Kidney (tissue), 14 donors: ENCODE results near the gene IST1. TPM values are rescaled to one million over a fixed set of nuclear protein-coding genes. Genes with fewer than 3 reads are reported as not detected.

Experiments
- DNase-seq, 5 donors: peaks; one replicate each; pipeline ENCODE4 v3.0.0-alpha.2; 2013 to 2020
- FAIRE-seq: peaks from 2 replicates; lab custom pipeline; 2012; peaks lifted over from hg19 to GRCh38; lab: Jason Lieb, UNC
- H3K27ac ChIP-seq, 2 donors: one replicate each; pipeline ENCODE4 v1.7.0; 2013; ENCODE audit warnings: low read depth in 2 of 2, low read length in 2 of 2, inconsistent platforms in 1 of 2
- H3K27me3 ChIP-seq: one replicate; pipeline ENCODE4 v1.7.1; 2013; ENCODE audit warnings: low read length, inconsistent platforms; ENCODE audit not compliant: control insufficient read depth, insufficient read depth
- H3K36me3 ChIP-seq, 3 donors: one replicate each; pipeline versions ENCODE4 v1.7.0 to v1.7.1; 2013; ENCODE audit warnings: low read length in 3 of 3, control low read depth in 1 of 3, inconsistent platforms in 1 of 3; ENCODE audit not compliant: insufficient read depth in 3 of 3, control insufficient read depth in 2 of 3
- H3K4me1 ChIP-seq, 3 donors: one replicate each; pipeline versions ENCODE4 v1.7.0 to v1.7.1; 2013; ENCODE audit warnings: low read length in 3 of 3, inconsistent platforms in 1 of 3, low read depth in 1 of 3; ENCODE audit not compliant: control insufficient read depth in 2 of 3, insufficient read depth in 2 of 3
- H3K4me3 ChIP-seq, 3 donors: one replicate each; pipeline versions ENCODE4 v1.7.0 to v1.8.1; 2013; ENCODE audit warnings: low read length in 3 of 3, control low read depth in 1 of 3, inconsistent platforms in 1 of 3
- H3K9ac ChIP-seq, 3 donors: one replicate each; pipeline versions ENCODE4 v1.7.0 to v1.7.1; 2013; ENCODE audit warnings: low read length in 3 of 3, control low read depth in 1 of 3, inconsistent platforms in 1 of 3
- H3K9me3 ChIP-seq, 3 donors: one replicate each; pipeline versions ENCODE4 v1.7.0 to v1.7.1; 2013; ENCODE audit warnings: low read length in 3 of 3, control low read depth in 1 of 3, inconsistent platforms in 1 of 3; ENCODE audit not compliant: control insufficient read depth in 2 of 3, insufficient read depth in 1 of 3
- CTCF ChIP-seq: IDR thresholded peaks from 3 replicates; pipeline ENCODE4 v1.5.1; 2012; ENCODE audit warnings: mild to moderate bottlenecking, moderate library complexity, borderline replicate concordance; ENCODE audit not compliant: insufficient read depth; ENCODE audit errors: extremely low read depth
- intact Hi-C: fragments of 100-400 bp; cut with DNase I; formaldehyde crosslinking; loops from one replicate; pipeline ENCODE4 v1.11.1; 2022
- polyA plus RNA-seq: library from polyadenylated mRNA; stranded (reverse); fragments of 350-450 nt; fragmentation: Illumina TruSeq; extraction: RNeasy Lipid Tissue Mini Kit (QIAGEN cat#74804); gene quantifications from one replicate; pipeline ENCODE4 v1.2.3, GENCODE V29; 2014; ENCODE audit warnings: low read depth, low replicate concordance; ENCODE audit not compliant: insufficient read depth
- total RNA-seq: library from RNA; stranded (reverse); fragmentation: NEBNext Ultra II Directional; extraction: Animal tissue kit (Norgen Biotek cat#: 25700); gene quantifications from one replicate; pipeline ENCODE4 v1.2.1, GENCODE V29; 2021
- donor health status: control.
- donor health status: control.
- donor health status: control.
- donor health status: control.
- donor health status: control.
- donor health status: DM: yes; HTN: yes; CAD: no.
- donor health status: Normal renal cell carcinoma (clear cell type).

IST1 gene
- total and polyA plus RNA-seq, 2 donors from 2014 or later: 138 to 220 TPM

DNA sequence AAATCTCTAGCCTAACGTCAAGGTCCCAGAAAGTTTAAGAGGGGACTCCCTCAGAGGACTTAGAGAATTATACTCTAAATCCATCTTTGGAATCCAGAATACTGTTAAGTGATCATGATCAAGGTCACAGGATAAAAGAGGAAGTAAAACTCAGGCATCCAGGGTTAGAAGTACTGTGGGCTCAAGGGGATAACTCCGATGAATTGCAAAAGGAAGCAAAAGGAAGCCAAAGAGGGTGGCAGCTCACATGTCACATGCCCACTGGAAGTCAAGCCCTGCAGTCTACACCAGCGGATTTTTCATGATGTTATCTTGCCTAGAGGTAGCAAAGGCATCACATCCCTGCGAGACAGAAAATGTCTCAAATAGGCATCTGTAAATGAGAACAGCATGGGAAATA, 15.2 kb upstream of the IST1 start:
- intact Hi-C loops: no loop called here
- Histone ChIP-seq H3K36me3 (peaks cover 4 to 21% (median 15%) of the 10 kb centered on the region in 3 donors), H3K4me1 (peaks cover 0 to 13% (median 0%) of the 10 kb centered on the region in 3 donors), H3K27me3 (no peaks in the 10 kb centered on the region), H3K27ac (no peak overlapping the region), H3K4me3 (no peak overlapping the region), H3K9ac (no peak overlapping the region), H3K9me3 (no peaks in the 10 kb centered on the region)
- FAIRE-seq (no peak), DNase-seq (no peak)
- no peak for TF ChIP-seq CTCF

- FAIRE-seq (peak; percentile 44), DNase-seq (peak in 4 of 5 donors; percentile 75 to 90 (median 82))
- Histone ChIP-seq H3K4me3 (peak overlapping the region; percentile 66 to 86 (median 67)), H3K36me3 (peaks cover 2 to 13% (median 13%) of the 10 kb centered on the region in 3 donors), H3K27ac (peak overlapping the region; percentile 76 to 89), H3K4me1 (peaks cover 0 to 13% (median 0%) of the 10 kb centered on the region in 3 donors), H3K9ac (peak overlapping the region; percentile 4 to 37 (median 7)), H3K9me3 (no peaks in the 10 kb centered on the region), H3K27me3 (no peaks in the 10 kb centered on the region)
- peak; percentile 90 for TF ChIP-seq CTCF
- intact Hi-C loops: no loop called here
These were observed 12.7 kb upstream of the IST1 start for GRCh38 chr16:71882505-71883167.

DNA sequence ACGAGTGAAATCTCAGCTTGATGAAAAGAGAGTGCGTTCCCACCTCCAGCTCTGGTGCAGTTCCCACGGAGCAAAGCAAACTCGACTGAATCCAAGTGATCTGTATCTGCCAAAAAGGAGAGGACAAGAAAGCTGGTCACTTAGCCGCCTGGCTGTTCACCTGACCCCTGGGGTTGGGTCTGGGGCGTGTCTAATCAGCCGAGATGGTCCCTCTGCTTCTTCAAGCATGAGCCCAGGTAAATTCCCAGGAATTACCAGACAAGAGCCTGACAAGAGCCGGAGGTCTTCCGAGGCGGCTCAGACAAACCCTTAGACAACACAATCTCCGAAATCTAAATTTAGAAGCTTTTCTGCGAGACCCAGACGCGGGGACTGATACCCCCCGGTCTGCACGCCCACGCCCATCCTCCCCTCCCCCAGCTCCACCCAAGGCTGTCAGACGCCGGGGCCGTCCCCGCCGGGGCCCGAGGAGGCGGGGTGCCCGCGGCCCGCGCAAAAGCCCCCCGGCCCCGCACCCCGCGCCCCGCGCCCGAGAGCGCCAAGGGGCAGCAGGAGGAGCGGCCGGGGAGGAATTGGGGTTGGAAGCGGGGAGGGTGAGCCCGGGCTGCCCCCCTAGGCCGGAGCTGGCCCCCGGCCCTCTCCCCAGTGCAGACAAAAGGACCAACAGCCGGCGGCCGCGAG, 12.0 kb upstream of the IST1 start:
- H3K9ac ChIP-seq: peak overlapping the region; percentile 7 to 75 (median 37)
- DNase-seq: peak; percentile 62 to 84 (median 74)
- no peak for FAIRE-seq
- TF ChIP-seq CTCF: no peak
- H3K27me3 ChIP-seq: no peaks in the 10 kb centered on the region
- intact Hi-C loops: no loop called here
- peaks cover 0 to 13% (median 0%) of the 10 kb centered on the region in 3 donors for H3K4me1 ChIP-seq
- peak overlapping the region; percentile 66 to 86 (median 67) for H3K4me3 ChIP-seq
- peaks cover 2 to 13% (median 13%) of the 10 kb centered on the region in 3 donors for H3K36me3 ChIP-seq
- H3K9me3 ChIP-seq: no peaks in the 10 kb centered on the region
- peak overlapping the region; percentile 88 to 89 for H3K27ac ChIP-seq
